ENCODE measurements around the gene SEC14L1. TPM values are rescaled to one million over a fixed set of nuclear protein-coding genes. Genes with fewer than 3 reads are reported as not detected.

Gene SEC14L1
- total RNA-seq, 2 donors from 2014 or later, result 89.0 to 105 TPM

DNA sequence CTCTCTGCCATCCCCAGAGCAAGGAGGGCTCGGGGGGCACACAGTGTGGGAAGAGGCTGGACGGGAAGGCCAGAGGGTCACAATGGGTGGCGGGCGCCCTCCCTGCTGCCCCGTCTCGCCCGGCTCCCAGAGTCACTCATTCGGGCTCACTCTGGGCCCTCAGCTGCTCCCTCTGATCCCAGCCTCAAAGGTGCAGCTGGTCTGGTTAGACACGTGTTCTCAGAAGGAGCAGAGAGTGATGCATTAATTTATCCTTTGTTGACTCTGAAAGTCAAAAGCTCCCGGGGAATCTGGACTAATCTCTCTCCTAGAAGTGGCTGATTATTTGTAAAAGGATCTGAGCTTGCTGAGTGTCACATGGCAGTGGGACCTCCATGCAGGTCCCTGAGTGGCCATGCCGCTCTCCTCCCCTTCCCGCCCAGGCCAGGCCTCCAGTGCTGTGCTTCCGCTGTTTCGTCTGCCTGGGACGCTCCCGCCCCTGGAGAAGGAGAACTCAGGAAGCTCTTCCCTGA is 87.5 kb downstream of the SEC14L1 start:
- DNase-seq (ENCODE audit: low spot score) (no peak), ATAC-seq (ENCODE audit: insufficient number of reproducible peaks, low FRiP score, low read depth) (no peak)
- Histone ChIP-seq H3K27me3 (replicated peaks; ENCODE audit: insufficient read depth) (no peaks in the 10 kb centered on the region), H3K27ac (no peak overlapping the region), H3K4me1 (ENCODE audit: control insufficient read depth in 1 of 2, low read depth in 2 of 2) (no peaks in the 10 kb centered on the region), H3K4me3 (no peak overlapping the region), H3K9me3 (no peaks in the 10 kb centered on the region), H3K36me3 (no peaks in the 10 kb centered on the region)
- TF ChIP-seq, protein P1, sequence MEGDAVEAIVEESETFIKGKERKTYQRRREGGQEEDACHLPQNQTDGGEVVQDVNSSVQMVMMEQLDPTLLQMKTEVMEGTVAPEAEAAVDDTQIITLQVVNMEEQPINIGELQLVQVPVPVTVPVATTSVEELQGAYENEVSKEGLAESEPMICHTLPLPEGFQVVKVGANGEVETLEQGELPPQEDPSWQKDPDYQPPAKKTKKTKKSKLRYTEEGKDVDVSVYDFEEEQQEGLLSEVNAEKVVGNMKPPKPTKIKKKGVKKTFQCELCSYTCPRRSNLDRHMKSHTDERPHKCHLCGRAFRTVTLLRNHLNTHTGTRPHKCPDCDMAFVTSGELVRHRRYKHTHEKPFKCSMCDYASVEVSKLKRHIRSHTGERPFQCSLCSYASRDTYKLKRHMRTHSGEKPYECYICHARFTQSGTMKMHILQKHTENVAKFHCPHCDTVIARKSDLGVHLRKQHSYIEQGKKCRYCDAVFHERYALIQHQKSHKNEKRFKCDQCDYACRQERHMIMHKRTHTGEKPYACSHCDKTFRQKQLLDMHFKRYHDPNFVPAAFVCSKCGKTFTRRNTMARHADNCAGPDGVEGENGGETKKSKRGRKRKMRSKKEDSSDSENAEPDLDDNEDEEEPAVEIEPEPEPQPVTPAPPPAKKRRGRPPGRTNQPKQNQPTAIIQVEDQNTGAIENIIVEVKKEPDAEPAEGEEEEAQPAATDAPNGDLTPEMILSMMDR (IDR thresholded peaks at IDR 0.05), result no peak

DNA sequence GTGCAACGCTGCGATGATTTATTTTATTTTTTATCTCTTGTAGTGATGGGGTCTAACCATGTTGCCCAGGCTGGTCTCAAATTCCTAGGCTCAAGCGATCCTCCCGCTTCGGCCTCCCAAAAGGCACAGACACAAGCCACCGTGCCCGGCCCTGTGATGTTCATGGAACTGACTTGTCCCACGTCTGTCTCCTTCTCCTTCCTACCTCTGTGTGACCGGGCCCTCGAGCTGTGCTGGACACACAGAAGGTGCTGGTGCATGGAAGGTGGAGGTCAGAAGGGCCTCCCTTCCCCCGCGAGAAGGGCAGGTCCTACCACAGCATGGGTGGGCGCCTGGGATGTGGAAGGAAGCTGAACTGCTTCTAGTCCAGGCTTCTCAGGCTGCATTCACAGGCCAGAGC is 88.0 kb downstream of the SEC14L1 start:
- H3K4me3 ChIP-seq, result no peak overlapping the region
- no peak for DNase-seq (ENCODE audit: low spot score)
- H3K27ac ChIP-seq, result no peak overlapping the region
- H3K27me3 ChIP-seq (replicated peaks; ENCODE audit: insufficient read depth), result no peaks in the 10 kb centered on the region
- TF ChIP-seq, protein P1 (IDR thresholded peaks at IDR 0.05), result no peak
- no peaks in the 10 kb centered on the region for H3K4me1 ChIP-seq (ENCODE audit: control insufficient read depth in 1 of 2, low read depth in 2 of 2)
- H3K9me3 ChIP-seq, result no peaks in the 10 kb centered on the region
- no peaks in the 10 kb centered on the region for H3K36me3 ChIP-seq
- no peak for ATAC-seq (ENCODE audit: insufficient number of reproducible peaks, low FRiP score, low read depth)

DNA sequence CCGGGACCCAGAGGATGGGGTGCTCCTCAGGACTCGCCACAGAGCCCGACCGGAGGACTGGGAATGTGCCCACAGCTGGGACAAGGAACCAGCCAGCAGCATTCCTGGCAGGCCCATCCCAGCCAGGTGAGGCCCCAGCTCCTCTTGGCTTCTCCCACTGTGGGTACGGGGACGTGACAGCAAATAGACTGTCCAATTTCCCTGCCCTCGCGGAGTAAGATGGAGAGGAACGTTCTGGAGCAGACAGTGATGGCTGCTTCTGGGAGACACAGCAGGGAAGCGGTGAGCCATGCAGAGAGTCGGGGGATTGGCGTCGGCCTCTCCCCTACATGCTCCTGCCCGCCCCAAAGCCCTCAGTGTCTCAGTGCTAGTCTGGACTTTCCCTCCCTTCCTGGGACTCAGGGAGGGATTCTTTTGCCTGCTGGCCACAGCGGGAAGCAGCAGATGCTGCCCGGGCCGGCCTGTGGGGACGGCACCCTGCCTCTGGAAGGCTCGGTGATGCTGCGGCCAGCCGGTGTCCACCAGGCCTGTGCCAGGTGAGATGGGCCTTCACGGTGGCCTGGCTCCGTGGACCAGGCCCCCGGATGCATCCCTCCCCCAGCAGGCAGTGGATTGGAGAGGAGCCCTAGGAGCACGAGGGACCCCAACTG is 89.1 kb downstream of the SEC14L1 start:
- H3K4me1 ChIP-seq (ENCODE audit: control insufficient read depth in 1 of 2, low read depth in 2 of 2), result peaks cover 6 to 9% of the 10 kb centered on the region in 2 donors
- DNase-seq (ENCODE audit: low spot score) (no peak), ATAC-seq (ENCODE audit: insufficient number of reproducible peaks, low FRiP score, low read depth) (no peak)
- TF ChIP-seq, protein P1 (IDR thresholded peaks at IDR 0.05), result no peak
- H3K4me3 ChIP-seq, result no peak overlapping the region
- no peaks in the 10 kb centered on the region for H3K9me3 ChIP-seq
- H3K27ac ChIP-seq, result no peak overlapping the region
- H3K27me3 ChIP-seq (replicated peaks; ENCODE audit: insufficient read depth), result no peaks in the 10 kb centered on the region
- no peaks in the 10 kb centered on the region for H3K36me3 ChIP-seq

DNA sequence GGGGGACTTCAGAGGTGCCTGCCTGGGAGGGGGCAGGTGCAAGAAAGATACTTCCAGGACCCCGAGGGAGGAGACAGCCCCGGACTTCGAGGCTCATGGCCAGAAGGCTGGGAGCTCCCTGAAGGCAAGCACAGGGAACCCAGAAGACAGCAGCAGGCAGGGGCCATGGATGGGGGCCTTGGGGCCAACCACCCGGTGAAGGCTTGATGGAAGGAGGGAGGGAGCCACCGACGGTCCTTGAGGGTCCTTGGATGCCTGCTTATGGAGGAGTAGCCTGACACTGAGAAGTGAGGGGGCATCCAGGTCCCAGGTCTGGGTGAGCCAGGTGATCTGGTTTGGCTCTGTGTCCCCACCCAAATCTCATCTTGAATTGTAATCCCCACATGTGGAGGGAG is 89.7 kb downstream of the SEC14L1 start:
- Histone ChIP-seq H3K4me1 (ENCODE audit: control insufficient read depth in 1 of 2, low read depth in 2 of 2) (peaks cover 8 to 14% of the 10 kb centered on the region in 2 donors), H3K27me3 (replicated peaks; ENCODE audit: insufficient read depth) (no peaks in the 10 kb centered on the region), H3K9me3 (no peaks in the 10 kb centered on the region), H3K36me3 (no peaks in the 10 kb centered on the region), H3K4me3 (no peak overlapping the region), H3K27ac (no peak overlapping the region)
- TF ChIP-seq, protein P1 (IDR thresholded peaks at IDR 0.05), result no peak
- ATAC-seq (ENCODE audit: insufficient number of reproducible peaks, low FRiP score, low read depth) (no peak), DNase-seq (ENCODE audit: low spot score) (no peak)

DNA sequence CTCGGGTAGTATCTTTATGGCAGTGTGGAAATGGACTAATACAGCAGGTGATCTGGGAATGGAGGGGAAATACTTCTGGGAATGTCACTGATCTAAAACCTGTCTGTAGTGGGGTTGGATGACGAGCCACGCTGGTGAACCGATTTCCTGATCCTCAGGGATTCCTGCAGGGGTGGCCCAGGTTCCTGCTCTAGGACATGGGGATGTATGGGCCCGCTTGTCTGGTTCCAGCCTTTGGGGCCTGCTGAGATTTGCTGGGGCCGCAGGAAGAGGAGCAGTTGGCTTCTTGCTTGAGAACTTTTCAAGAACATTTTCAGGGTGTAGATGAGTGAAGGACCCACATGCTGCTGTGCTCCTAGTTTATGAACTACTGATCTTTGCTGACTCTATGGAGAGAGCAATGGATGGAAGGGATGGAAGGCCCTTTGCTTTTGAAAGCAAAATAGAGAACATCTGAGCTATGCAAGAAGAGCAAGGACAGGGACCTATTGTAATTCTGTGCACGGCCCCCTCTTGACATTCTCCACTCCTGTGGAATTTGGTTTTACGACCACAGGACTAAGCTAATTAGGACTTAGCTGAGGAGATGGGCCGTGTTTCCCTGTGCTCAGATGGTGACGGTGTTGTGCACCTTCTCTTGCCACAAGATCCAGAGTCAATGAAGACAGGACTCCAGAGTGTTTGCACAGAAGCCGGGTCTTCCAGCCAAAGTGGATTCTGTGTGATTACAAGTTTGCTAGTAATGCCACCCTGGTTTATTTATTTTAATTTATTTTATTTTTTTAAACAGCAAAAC is 90.5 kb downstream of the SEC14L1 start:
- H3K27me3 ChIP-seq (replicated peaks; ENCODE audit: insufficient read depth), result no peaks in the 10 kb centered on the region
- TF ChIP-seq, protein P1 (IDR thresholded peaks at IDR 0.05), result no peak
- peaks cover 8 to 20% of the 10 kb centered on the region in 2 donors for H3K4me1 ChIP-seq (ENCODE audit: control insufficient read depth in 1 of 2, low read depth in 2 of 2)
- no peak overlapping the region for H3K4me3 ChIP-seq
- H3K27ac ChIP-seq, result no peak overlapping the region
- no peaks in the 10 kb centered on the region for H3K9me3 ChIP-seq
- DNase-seq (ENCODE audit: low spot score), result no peak
- ATAC-seq (ENCODE audit: insufficient number of reproducible peaks, low FRiP score, low read depth), result no peak
- no peaks in the 10 kb centered on the region for H3K36me3 ChIP-seq
